Epidermal melanocyte (primary cell): ENCODE results near the gene FAM131A.

Experiments used
- DNase-seq: peaks from one replicate; pipeline ENCODE4 v3.0.0; 2011; ENCODE audit warnings: low spot score; ENCODE audit not compliant: insufficient read length

The FAM131A gene

DNA sequence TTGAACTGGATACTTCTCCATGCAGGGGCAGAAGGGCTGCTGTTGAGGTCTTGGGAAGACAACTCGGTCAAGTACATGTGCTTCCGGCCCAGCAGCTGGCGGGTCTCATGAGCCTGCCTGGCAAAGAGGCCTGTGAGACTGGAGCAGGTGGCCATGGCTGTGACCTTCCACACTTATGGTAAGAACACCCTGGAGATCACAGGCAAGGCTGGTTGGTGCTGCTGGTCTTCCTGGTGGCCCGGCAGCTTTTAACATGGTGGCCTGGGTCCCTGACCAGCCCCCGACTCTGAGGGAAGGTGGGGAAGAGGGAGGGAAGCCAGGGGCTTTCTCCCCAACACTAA, 57.9 kb downstream of the FAM131A start:
- no peak for DNase-seq
